ENCODE results near the gene MPC1L. TPM values are rescaled to one million over a fixed set of nuclear protein-coding genes. Genes with fewer than 3 reads are reported as not detected.

MPC1L gene
- total and polyA plus RNA-seq, 8 donors: not detected

- ATAC-seq (peak; percentile 54), DNase-seq (peak in 3 of 4 donors; percentile 13 to 87 (median 54))
- intact Hi-C loops (cut with DNase I): no loop called here
- no peak for TF ChIP-seq CTCF (IDR thresholded peaks at IDR 0.05)
- Histone ChIP-seq H3K4me3 (peak overlapping the region; percentile 70 to 73), H3K27ac (peak overlapping the region; percentile 79 to 85), H3K9me3 (no peaks in the 10 kb centered on the region), H3K36me3 (no peaks in the 10 kb centered on the region), H3K27me3 (no peaks in the 10 kb centered on the region), H3K4me1 (peaks cover 10 to 28% of the 10 kb centered on the region in 2 donors)
These were observed 23.5 kb downstream of the MPC1L start for GRCh38 chrX:40646489-40647306.

- H3K4me3 ChIP-seq: peak within 1 kb of the TSS; percentile 70 to 73
- TF ChIP-seq CTCF (IDR thresholded peaks at IDR 0.05): no peak
- DNase-seq (peak; percentile 91 to 95 (median 94)), ATAC-seq (peak; percentile 82)
- H3K9me3 ChIP-seq: no peaks in the 10 kb centered on the region
- H3K36me3 ChIP-seq: no peaks in the 10 kb centered on the region
- intact Hi-C loops (cut with DNase I): no loop called here
- H3K27me3 ChIP-seq: no peaks in the 10 kb centered on the region
- peaks cover 10 to 22% of the 10 kb centered on the region in 2 donors for H3K4me1 ChIP-seq
- peak within 1 kb of the TSS; percentile 79 to 85 for H3K27ac ChIP-seq
These were observed 24.3 kb downstream of the MPC1L start, which contains the start of gene CXorf38 for GRCh38 chrX:40647307-40648197. Gene CXorf38, minus strand, starts transcription at chrX:40647561. Its CDS starts 41 bp downstream, at chrX:40647520.

- Histone ChIP-seq H3K27me3 (peaks cover 0 to 8% of the 10 kb centered on the region in 2 donors), H3K36me3 (peaks cover 0 to 19% of the 10 kb centered on the region in 2 donors), H3K4me3 (no peak overlapping the region), H3K27ac (no peak overlapping the region), H3K9me3 (no peaks in the 10 kb centered on the region), H3K4me1 (peaks cover 3 to 4% of the 10 kb centered on the region in 2 donors)
- peak; percentile 57 to 70 for TF ChIP-seq CTCF (IDR thresholded peaks at IDR 0.05)
- intact Hi-C loops (cut with DNase I): no loop called here
- ATAC-seq: peak; percentile 48
- DNase-seq: peak in 2 of 4 donors; percentile 49 to 63
These were observed 28.5 kb downstream of the MPC1L start for GRCh38 chrX:40651620-40652223.

GRCh38 chrX:40652664-40653063 is 29.4 kb downstream of the MPC1L start:
- intact Hi-C loops (cut with DNase I): no loop called here
- H3K36me3 ChIP-seq: peaks cover 0 to 28% of the 10 kb centered on the region in 2 donors
- H3K4me3 ChIP-seq: no peak overlapping the region
- DNase-seq (no peak), ATAC-seq (no peak)
- H3K9me3 ChIP-seq: no peaks in the 10 kb centered on the region
- TF ChIP-seq CTCF (IDR thresholded peaks at IDR 0.05): no peak
- H3K4me1 ChIP-seq: peaks cover 2 to 3% of the 10 kb centered on the region in 2 donors
- H3K27me3 ChIP-seq: peaks cover 0 to 16% of the 10 kb centered on the region in 2 donors
- H3K27ac ChIP-seq: no peak overlapping the region
